Smooth muscle cell (in vitro differentiated cells): ENCODE data around the gene LPXN. TPM values are rescaled to one million over a fixed set of nuclear protein-coding genes. Genes with fewer than 3 reads are reported as not detected.

ENCODE experiments used
- DNase-seq: peaks from one replicate; lab custom pipeline; 2025; ENCODE audit not compliant: unreplicated experiment; lab: John Stamatoyannopoulos, UW
- H2AFZ ChIP-seq: fragments of 200-600 bp; sonication (generic); 2 replicates; pipeline ENCODE4 v1.6.0; 2016; ENCODE audit warnings: antibody characterized with exemption, low read depth, mild to moderate bottlenecking
- H3F3A ChIP-seq: fragments of 200-600 bp; sonication (generic); 2 replicates; pipeline ENCODE4 v1.6.0; 2017; ENCODE audit warnings: antibody characterized with exemption, low read depth
- H3K27ac ChIP-seq: fragments of 200-600 bp; sonication (generic); 2 replicates; pipeline ENCODE4 v1.5.1; 2016; ENCODE audit warnings: low read depth, mild to moderate bottlenecking
- H3K27me3 ChIP-seq: fragments of 200-600 bp; sonication (generic); 2 replicates; pipeline ENCODE4 v1.6.1; 2016; ENCODE audit warnings: low read depth, mild to moderate bottlenecking
- H3K36me3 ChIP-seq: fragments of 200-600 bp; sonication (generic); 2 replicates; pipeline ENCODE4 v1.5.1; 2016; ENCODE audit warnings: low read depth
- H3K4me1 ChIP-seq: fragments of 200-600 bp; sonication (generic); 2 replicates; pipeline ENCODE4 v1.5.1; 2016; ENCODE audit warnings: low read depth
- H3K4me2 ChIP-seq: fragments of 200-600 bp; sonication (generic); 2 replicates; pipeline ENCODE4 v1.6.0; 2016; ENCODE audit warnings: mild to moderate bottlenecking
- H3K4me3 ChIP-seq: fragments of 200-600 bp; sonication (generic); 2 replicates; pipeline ENCODE4 v1.5.1; 2016; ENCODE audit warnings: mild to moderate bottlenecking
- H3K79me2 ChIP-seq: fragments of 200-600 bp; sonication (generic); 2 replicates; pipeline ENCODE4 v1.6.0; 2016; ENCODE audit warnings: low read depth, mild to moderate bottlenecking
- H3K9ac ChIP-seq: fragments of 200-600 bp; sonication (generic); 2 replicates; pipeline ENCODE4 v1.6.0; 2016; ENCODE audit warnings: low read depth
- H3K9me3 ChIP-seq: fragments of 200-600 bp; sonication (generic); replicated peaks from 2 replicates; pipeline ENCODE4 v1.5.1; 2016; ENCODE audit warnings: low read depth
- H4K20me1 ChIP-seq: fragments of 200-600 bp; sonication (generic); 2 replicates; pipeline ENCODE4 v1.6.0; 2016; ENCODE audit warnings: low read depth
- WGBS: methylation state at CpG from one replicate; pipeline ENCODE4 v1.1.7; 2016; ENCODE audit warnings: low lambda C conversion rate; 5-methylcytosine and 5-hydroxymethylcytosine counted together
- polyA plus RNA-seq: library from polyadenylated mRNA; unstranded; fragments of >200 nt; fragmentation: Nextera tagmentation; extraction: Ambion mirVana; gene quantifications from 2 replicates; pipeline ENCODE4 v1.2.1, GENCODE V29; 2016
- total RNA-seq: library from RNA; depleted of rRNA; stranded (reverse); fragments of >200 nt; gene quantifications from 2 replicates; pipeline ENCODE4 v1.2.3, GENCODE V29; 2014
- TF ChIP-seq, protein P1 (sequence below): fragments of 200-600 bp; sonication (generic); IDR thresholded peaks from 2 replicates; pipeline ENCODE4 v1.5.1; 2017; ENCODE audit warnings: borderline replicate concordance, mild to moderate bottlenecking, antibody characterized with exemption; ENCODE audit not compliant: insufficient read depth, poor library complexity, severe bottlenecking

LPXN gene
- total and polyA plus RNA-seq, 2 experiments from 2014 or later: 1.9 to 2.7 TPM

DNA sequence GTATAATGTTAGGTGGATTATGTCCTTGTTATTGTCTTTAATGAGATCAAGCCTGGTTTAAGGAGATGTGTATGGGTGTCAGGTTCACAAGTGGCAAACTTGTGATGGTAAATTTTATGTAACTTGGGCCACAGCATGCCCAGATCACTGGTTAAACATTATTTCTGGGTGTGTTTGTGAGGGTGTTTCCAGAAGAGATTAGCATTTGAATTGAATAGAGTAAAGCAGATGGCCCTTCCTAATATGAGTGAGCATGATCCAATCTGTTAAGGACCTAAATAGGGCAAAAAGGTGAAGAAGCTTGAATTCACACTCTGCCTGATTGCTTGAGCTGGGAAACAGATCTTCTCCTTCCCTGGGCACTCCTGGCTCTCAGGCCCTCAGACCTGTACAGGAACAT is 88.5 kb downstream of the LPXN start:
- H3F3A ChIP-seq: no peaks in the 10 kb centered on the region
- H4K20me1 ChIP-seq: no peaks in the 10 kb centered on the region
- no peak overlapping the region for H3K4me2 ChIP-seq
- H3K9ac ChIP-seq: no peak overlapping the region
- no peak overlapping the region for H3K27ac ChIP-seq
- TF ChIP-seq, protein P1, sequence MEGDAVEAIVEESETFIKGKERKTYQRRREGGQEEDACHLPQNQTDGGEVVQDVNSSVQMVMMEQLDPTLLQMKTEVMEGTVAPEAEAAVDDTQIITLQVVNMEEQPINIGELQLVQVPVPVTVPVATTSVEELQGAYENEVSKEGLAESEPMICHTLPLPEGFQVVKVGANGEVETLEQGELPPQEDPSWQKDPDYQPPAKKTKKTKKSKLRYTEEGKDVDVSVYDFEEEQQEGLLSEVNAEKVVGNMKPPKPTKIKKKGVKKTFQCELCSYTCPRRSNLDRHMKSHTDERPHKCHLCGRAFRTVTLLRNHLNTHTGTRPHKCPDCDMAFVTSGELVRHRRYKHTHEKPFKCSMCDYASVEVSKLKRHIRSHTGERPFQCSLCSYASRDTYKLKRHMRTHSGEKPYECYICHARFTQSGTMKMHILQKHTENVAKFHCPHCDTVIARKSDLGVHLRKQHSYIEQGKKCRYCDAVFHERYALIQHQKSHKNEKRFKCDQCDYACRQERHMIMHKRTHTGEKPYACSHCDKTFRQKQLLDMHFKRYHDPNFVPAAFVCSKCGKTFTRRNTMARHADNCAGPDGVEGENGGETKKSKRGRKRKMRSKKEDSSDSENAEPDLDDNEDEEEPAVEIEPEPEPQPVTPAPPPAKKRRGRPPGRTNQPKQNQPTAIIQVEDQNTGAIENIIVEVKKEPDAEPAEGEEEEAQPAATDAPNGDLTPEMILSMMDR: no peak
- no peak for DNase-seq
- H3K27me3 ChIP-seq: no peaks in the 10 kb centered on the region
- H2AFZ ChIP-seq: no peak overlapping the region
- no peaks in the 10 kb centered on the region for H3K79me2 ChIP-seq
- H3K4me1 ChIP-seq: no peaks in the 10 kb centered on the region
- no peak overlapping the region for H3K4me3 ChIP-seq
- no peaks in the 10 kb centered on the region for H3K36me3 ChIP-seq
- no peaks in the 10 kb centered on the region for H3K9me3 ChIP-seq

DNA sequence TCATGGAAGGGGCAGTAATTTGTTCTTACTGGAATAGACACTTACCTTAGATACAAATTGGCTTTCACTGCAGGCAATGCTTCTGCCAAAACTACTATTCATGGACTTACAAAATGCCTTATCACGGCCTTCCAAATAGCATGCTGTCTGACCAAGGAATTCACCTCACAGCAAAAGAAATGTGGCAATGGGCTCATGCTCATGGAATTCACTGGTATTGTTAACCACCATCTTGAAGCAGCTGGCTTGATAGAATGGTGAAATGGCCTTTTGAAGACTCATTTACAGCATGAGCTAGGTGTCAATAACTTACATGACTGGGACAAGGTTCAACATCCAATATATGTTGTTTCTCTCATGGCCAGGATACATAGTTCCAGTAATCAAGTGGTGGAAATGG is 89.7 kb downstream of the LPXN start:
- H3K4me1 ChIP-seq: no peaks in the 10 kb centered on the region

More for the DNA sequence above, 89.7 kb downstream of the LPXN start:
- DNase-seq: no peak
- Histone ChIP-seq H3K4me3 (no peak overlapping the region), H3K9ac (no peak overlapping the region), H2AFZ (no peak overlapping the region), H3K36me3 (no peaks in the 10 kb centered on the region), H4K20me1 (no peaks in the 10 kb centered on the region), H3K79me2 (no peaks in the 10 kb centered on the region), H3F3A (no peaks in the 10 kb centered on the region), H3K27me3 (no peaks in the 10 kb centered on the region), H3K9me3 (no peaks in the 10 kb centered on the region), H3K4me2 (no peak overlapping the region), H3K27ac (no peak overlapping the region)
- TF ChIP-seq, protein P1: no peak
- WGBS: 77% methylated on average over 1 of the region's 1 CpG

Other genes starting within 250 kb of the LPXN start
- not detected in 2 replicates for gene OR5B17, start 216.8 kb downstream of the LPXN start, total RNA-seq
- not detected in 2 replicates for gene OR5B17, start 216.8 kb downstream of the LPXN start, polyA plus RNA-seq
- gene OR5B3, start 169.0 kb downstream of the LPXN start, total RNA-seq: not detected in 2 replicates
- gene OR5B3, start 169.0 kb downstream of the LPXN start, polyA plus RNA-seq: not detected in 2 replicates
- not detected in 2 replicates for gene OR5B2, start 147.7 kb downstream of the LPXN start, total RNA-seq
- not detected in 2 replicates for gene OR5B2, start 147.7 kb downstream of the LPXN start, polyA plus RNA-seq
- not detected in 2 replicates for gene OR5B12, start 133.6 kb downstream of the LPXN start, total RNA-seq
- not detected in 2 replicates for gene OR5B12, start 133.6 kb downstream of the LPXN start, polyA plus RNA-seq
- not detected in 2 replicates for gene OR5B21, start 67.8 kb downstream of the LPXN start, total RNA-seq
- gene OR5B21, start 67.8 kb downstream of the LPXN start, polyA plus RNA-seq: not detected in 2 replicates
- 43.0 and 47.4 TPM in 2 replicates for gene ZFP91, start 3.2 kb upstream of the LPXN start, total RNA-seq
- 14.5 and 16.9 TPM in 2 replicates for gene ZFP91, start 3.2 kb upstream of the LPXN start, polyA plus RNA-seq
- 2.2 and 3.9 TPM in 2 replicates for gene CNTF, start 46.8 kb upstream of the LPXN start, total RNA-seq
- 0.45 and 0.66 TPM in 2 replicates for gene CNTF, start 46.8 kb upstream of the LPXN start, polyA plus RNA-seq
- not detected in 2 replicates for gene GLYAT, start 156.1 kb upstream of the LPXN start, total RNA-seq
- gene GLYAT, start 156.1 kb upstream of the LPXN start, polyA plus RNA-seq: not detected in 2 replicates